ENCODE data around the gene KLHL22. TPM values are rescaled to one million over a fixed set of nuclear protein-coding genes. Genes with fewer than 3 reads are reported as not detected.

KLHL22 gene
- total and polyA plus RNA-seq, 2 of the 8 experiments (the other 6 are each of a cell fraction or from before 2014, with no cell fraction given), result 9.4 to 16.2 TPM

DNA sequence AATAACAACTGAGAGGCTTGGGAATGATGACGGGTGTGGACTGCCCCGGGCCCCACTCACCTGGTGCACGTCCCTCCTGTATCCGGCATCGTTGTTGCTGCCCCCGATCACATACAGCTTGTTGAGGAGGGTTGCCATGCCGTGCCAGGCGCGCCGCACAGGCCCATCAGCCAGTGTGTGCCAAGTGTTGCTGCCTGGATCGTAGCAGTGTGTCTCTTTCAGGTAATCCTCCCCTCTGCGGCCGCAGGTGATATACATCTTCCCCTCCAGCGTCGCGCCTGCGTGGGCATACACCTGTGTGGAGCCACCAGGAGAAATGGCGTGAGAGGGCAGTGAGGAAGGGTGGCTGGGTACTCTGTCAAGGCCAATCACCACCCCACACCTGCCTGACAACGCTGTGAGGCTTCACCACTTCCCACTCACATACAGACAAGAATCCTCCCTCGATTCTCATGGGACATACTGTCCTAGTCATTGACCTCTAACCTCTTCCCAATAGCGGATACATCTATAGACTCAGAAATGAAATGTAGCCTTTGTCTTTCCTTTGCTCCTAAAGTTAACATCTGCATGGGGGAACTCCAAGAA lies 49.1 kb downstream of the KLHL22 start:
- Histone ChIP-seq H2AK5ac (ENCODE audit: low read depth, low read length) (no peak overlapping the region), H3K56ac (replicated peaks; ENCODE audit: insufficient read length, low read depth, low read length) (no peak overlapping the region), H2BK12ac (ENCODE audit: low read depth, low read length) (no peak overlapping the region), H4K20me1 (replicated peaks in 1 of 2; ENCODE audit: control insufficient read depth in 1 of 2, insufficient read depth in 2 of 2, low read length in 2 of 2) (no peaks in the 10 kb centered on the region), H3K4me1 (replicated peaks in 1 of 4; ENCODE audit: control insufficient read depth in 3 of 4, insufficient read depth in 4 of 4, low read length in 3 of 4) (no peaks in the 10 kb centered on the region), H3K4me2 (ENCODE audit: insufficient read depth in 1 of 2, low read depth in 2 of 2, low read length in 2 of 2) (no peak overlapping the region), H3K4me3 (ENCODE audit: extremely low read depth in 1 of 4, insufficient read depth in 2 of 4, low read depth in 3 of 4, low read length in 4 of 4) (no peak overlapping the region), H3K9ac (replicated peaks in 1 of 4; ENCODE audit: extremely low read depth in 1 of 4, low read depth in 3 of 4, low read length in 3 of 4) (no peak overlapping the region), H4K5ac (ENCODE audit: insufficient read length, low read depth, low read length) (no peak overlapping the region), H3K27ac (ENCODE audit: low read depth, low read length) (no peak overlapping the region), H3K79me1 (ENCODE audit: low read depth, low read length) (no peaks in the 10 kb centered on the region), H3K18ac (ENCODE audit: extremely low read depth, low read length) (no peak overlapping the region), H4K8ac (ENCODE audit: extremely low read depth, insufficient read depth, low read length) (no peak overlapping the region), H3K27me3 (replicated peaks in 1 of 4; ENCODE audit: control insufficient read depth in 3 of 4, extremely low read depth in 1 of 4, insufficient read depth in 3 of 4, low read length in 3 of 4) (no peaks in the 10 kb centered on the region), H3K36me3 (ENCODE audit: control insufficient read depth in 2 of 4, insufficient read depth in 4 of 4, low read length in 3 of 4) (no peaks in the 10 kb centered on the region), H2BK5ac (ENCODE audit: low read depth, low read length) (no peak overlapping the region), H2BK120ac (replicated peaks; ENCODE audit: low read depth, low read length) (no peak overlapping the region), H2AFZ (ENCODE audit: low read length) (no peak overlapping the region), H2BK20ac (ENCODE audit: low read length) (no peak overlapping the region), H3K79me2 (ENCODE audit: control insufficient read depth in 1 of 2, insufficient read depth in 2 of 2, low read length in 2 of 2) (no peaks in the 10 kb centered on the region), H3K23ac (ENCODE audit: insufficient read length) (no peak overlapping the region), H2BK15ac (ENCODE audit: low read length) (no peak overlapping the region), H3K14ac (ENCODE audit: insufficient read length) (no peak overlapping the region), H3K4ac (replicated peaks; ENCODE audit: insufficient read length, low read depth, low read length) (no peak overlapping the region), H3K23me2 (ENCODE audit: low read depth, low read length) (no peaks in the 10 kb centered on the region; the same call in 1 of the 2 replicates), H3K9me3 (ENCODE audit: insufficient read depth in 2 of 2, low read depth in 1 of 2, low read length in 1 of 2) (no peaks in the 10 kb centered on the region), H4K91ac (replicated peaks; ENCODE audit: insufficient read length, low read length) (no peak overlapping the region)
- DNase-seq (ENCODE audit: low read depth in 1 of 2, low spot score in 2 of 2) (no peak), FAIRE-seq (no peak)
- ChIA-PET POLR2A (ENCODE audit: partially characterized antibody) (no interaction called here), CTCF (ENCODE audit: partially characterized antibody) (interaction anchor here (0.6 to 2.3 kb wide), 2 partner anchors 10 to 1295 kb away, joined by 3 to 9 read pairs; no protein-coding TSS in a partner anchor)
- 88% methylated on average over 21 of the region's 21 CpGs; no CpG with 5 or more reads in 1 of the 2 experiments for WGBS, 2 experiments (ENCODE audit: extremely low coverage in 1 of 2, insufficient coverage in 1 of 2, insufficient read length in 1 of 2, insufficient replicate concordance in 2 of 2, low coverage in 1 of 2, low lambda C conversion rate in 2 of 2, missing lambda C conversion rate in 1 of 2)
- TF ChIP-seq GABPA (IDR thresholded peaks at IDR 0.05; ENCODE audit: borderline replicate concordance, insufficient read depth, low read length) (no peak), ZNF274 (IDR thresholded peaks at IDR 0.05; ENCODE audit: borderline replicate concordance, extremely low read depth, low read length) (no peak), NANOG (IDR thresholded peaks at IDR 0.05; ENCODE audit: insufficient read depth, low read depth, low read length, poor library complexity, severe bottlenecking) (no peak), TEAD4 (IDR thresholded peaks at IDR 0.05; ENCODE audit: low read depth, low read length) (no peak), JUND (IDR thresholded peaks at IDR 0.05; ENCODE audit: low read length) (no peak), POLR2A (IDR thresholded peaks at IDR 0.05; ENCODE audit: control extremely low read depth in 1 of 2, low read depth in 2 of 2, low read length in 2 of 2) (no peak), POU5F1 (IDR thresholded peaks at IDR 0.05; ENCODE audit: low read depth, low read length) (no peak), EP300 (IDR thresholded peaks at IDR 0.05; ENCODE audit: borderline replicate concordance in 1 of 2, low read depth in 2 of 2, low read length in 2 of 2) (no peak)

Data from H1 (cell line).